ENCODE data around the gene SPTLC2.
A peak's percentile ranks its signal among the peaks of the same experiment; 100 is the strongest.
"Not testable (repeated sequence)": the region's sequence is repeated elsewhere in the genome, so short reads cannot be mapped to it uniquely, and the experiment has no call there.

SPTLC2 gene, protein sequence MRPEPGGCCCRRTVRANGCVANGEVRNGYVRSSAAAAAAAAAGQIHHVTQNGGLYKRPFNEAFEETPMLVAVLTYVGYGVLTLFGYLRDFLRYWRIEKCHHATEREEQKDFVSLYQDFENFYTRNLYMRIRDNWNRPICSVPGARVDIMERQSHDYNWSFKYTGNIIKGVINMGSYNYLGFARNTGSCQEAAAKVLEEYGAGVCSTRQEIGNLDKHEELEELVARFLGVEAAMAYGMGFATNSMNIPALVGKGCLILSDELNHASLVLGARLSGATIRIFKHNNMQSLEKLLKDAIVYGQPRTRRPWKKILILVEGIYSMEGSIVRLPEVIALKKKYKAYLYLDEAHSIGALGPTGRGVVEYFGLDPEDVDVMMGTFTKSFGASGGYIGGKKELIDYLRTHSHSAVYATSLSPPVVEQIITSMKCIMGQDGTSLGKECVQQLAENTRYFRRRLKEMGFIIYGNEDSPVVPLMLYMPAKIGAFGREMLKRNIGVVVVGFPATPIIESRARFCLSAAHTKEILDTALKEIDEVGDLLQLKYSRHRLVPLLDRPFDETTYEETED

DNA sequence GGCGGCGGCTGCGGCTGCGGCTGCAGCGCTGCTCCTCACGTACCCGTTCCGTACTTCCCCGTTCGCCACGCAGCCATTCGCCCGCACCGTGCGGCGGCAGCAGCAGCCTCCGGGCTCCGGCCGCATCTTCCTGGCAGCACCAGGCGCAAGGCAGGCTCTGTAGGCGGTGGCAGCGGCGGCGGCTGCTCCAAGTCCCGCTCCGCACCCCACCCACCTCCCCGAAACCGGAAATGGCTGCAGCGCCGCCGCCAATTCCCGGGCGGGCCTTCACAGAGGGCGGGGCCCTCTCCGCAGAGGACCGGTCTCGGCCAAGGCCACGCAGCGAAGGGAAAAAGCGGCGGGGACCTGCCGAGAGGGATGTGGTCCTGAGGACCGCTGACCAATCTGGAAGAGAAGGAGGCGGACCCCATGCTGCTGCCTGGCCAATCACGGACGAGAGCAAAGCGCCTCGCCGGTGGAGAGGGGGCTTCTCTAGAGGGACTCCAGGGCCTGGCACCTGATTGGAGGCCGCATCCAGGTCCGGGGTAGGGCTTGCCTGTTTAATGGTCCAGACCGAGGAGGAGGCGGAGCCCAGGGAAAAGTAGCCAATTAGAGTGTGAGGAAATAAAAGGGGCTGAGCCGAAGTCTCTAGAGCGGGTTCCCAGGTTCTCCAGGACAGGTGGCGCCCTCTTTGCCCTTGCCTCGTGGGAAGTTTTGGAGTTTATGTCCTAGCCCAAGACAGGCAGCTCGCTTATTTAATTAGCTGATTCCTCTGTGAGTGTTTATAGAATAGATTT is at the start of gene SPTLC2:
TSS of gene SPTLC2 (minus strand) at position 184 of the 776 bp plus-strand sequence. CDS start at position 126, 58 bp downstream.
- DNase-seq (ENCODE audit: low spot score), result peak; percentile 99

DNA sequence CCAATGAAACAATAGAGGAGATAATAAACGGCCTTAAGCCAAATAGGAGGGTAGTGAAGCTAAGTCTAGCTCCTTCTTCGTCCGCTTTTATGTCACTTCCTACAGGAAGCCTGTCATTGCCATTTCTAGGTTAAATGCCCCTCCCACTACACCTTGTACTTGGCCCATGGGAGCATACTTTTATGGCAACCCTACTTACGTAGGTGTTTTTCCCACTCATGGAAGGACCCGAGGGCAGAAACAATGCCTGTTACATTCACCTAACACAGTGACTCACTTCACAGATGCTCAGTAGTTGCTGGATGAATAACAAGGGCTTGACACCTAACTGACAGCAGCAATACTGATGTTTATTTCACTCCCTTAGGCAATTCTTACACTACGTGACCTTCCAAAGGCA is 46.9 kb upstream of the SPTLC2 start:
- DNase-seq (ENCODE audit: low spot score), result no peak

DNA sequence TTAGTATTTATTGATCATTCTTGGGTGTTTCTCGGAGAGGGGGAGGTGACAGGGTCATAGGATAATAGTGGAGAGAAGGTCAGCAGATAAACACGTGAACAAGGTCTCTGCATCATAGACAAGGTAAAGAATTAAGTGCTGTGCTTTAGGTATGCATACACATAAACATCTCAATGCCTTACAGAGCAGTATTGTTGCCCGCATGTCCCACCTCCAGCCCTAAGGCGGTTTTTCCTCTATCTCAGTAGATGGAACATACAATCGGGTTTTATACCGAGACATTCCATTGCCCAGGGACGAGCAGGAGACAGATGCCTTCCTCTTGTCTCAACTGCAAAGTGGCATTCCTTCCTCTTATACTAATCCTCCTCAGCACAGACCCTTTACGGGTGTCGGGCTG is 45.1 kb upstream of the SPTLC2 start:
- not testable (repeated sequence) for DNase-seq (ENCODE audit: low spot score)

DNA sequence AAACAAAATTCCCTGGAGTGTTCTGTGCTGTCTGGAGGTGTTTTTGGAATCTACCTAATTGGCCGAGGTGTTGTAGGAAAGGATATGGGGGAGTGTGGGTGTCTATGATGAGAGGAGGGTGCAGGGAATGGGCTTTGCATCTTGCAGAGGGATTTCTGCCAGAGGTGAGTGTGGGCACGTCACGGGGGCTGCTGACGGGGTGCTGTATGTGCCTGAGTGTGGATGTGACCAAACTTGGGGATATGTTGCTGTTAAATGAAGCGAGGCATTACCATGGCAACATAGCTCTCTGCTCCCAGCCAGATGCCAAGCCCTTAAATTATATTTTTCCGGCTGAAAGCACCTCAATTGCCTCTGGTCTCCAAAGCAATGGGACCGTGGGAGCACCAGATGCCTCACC is 44.3 kb upstream of the SPTLC2 start:
- DNase-seq (ENCODE audit: low spot score), result no peak

DNA sequence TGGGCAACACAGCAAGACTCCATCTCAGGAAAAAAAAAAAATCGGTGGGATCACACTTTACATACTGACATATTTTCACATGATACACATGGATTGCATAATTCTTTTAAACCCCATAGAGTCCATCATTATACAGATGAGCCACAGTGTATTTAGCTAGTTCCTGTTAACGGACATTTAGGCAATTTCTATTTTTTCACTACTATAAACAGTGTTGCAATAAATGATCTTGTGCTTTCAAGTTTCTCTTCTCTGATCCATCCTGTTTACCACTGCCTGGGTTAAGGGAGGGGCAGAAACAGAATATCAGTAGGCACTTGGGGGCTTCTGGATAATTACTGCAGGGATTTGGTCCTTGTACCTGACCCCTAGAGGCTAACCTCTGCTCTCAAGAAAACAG is 43.4 kb upstream of the SPTLC2 start:
- DNase-seq (ENCODE audit: low spot score), result no peak

DNA sequence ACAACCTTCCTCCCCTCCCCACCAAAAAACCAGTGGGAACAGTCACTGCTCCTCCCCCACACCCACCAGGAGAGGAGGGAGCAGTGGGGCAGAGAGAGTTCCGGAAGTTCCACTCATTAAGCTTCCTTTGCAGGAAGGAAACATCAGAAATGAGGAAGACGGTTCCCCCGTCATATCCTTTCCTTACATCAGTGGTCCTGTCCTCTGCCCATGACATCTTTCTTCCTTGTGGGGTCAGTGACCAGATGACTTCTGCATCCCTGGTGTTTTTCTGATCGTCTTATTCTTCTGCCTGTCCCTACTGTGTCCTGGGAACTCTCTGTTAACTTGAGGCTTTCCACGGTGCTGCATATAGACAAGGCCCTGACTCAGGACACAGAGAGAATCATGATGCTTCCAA is 40.8 kb upstream of the SPTLC2 start:
- DNase-seq (ENCODE audit: low spot score), result no peak

DNA sequence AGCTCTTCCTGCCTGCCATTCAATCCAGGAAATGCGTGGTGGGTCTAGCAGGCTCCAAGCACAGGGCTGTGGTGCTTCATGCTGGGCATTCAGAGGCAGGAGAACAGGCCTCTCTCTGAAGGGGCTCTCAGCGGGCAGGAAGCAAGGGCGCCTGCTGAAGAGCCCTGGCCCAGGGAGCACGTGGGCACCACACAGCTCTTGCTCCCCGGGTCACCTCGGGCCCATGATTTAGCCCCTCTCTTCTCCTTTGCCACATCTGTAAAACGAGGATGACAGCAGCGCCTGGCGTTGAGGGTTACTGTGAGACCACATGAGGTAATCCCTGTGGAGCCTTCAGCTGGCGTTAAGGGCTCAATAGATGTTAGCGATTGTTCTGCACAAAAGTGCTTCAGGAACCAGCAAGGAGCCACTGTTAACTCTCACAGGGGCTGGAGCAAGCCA is 37.6 kb upstream of the SPTLC2 start:
- DNase-seq (ENCODE audit: low spot score), result no peak

DNA sequence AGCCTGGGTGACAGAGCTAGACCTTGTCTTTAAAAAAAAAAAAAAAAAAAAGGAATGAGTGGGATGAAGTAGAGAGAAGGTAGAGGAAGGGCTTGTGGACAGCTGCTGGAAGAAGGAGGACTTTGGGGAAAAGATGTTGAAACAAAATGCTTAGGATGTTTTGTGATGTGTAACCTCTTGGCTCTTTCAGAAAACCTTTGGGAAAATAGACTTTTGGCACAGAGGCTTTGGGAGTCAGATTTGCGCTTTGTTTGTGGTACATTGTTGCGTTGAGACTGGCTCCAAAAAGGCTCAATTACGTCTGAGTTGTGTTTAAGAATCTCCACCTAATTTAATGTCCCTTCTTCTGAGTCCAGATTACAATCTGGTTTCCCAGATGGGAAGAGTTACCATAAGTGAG is 32.9 kb upstream of the SPTLC2 start:
- DNase-seq (ENCODE audit: low spot score), result no peak

DNA sequence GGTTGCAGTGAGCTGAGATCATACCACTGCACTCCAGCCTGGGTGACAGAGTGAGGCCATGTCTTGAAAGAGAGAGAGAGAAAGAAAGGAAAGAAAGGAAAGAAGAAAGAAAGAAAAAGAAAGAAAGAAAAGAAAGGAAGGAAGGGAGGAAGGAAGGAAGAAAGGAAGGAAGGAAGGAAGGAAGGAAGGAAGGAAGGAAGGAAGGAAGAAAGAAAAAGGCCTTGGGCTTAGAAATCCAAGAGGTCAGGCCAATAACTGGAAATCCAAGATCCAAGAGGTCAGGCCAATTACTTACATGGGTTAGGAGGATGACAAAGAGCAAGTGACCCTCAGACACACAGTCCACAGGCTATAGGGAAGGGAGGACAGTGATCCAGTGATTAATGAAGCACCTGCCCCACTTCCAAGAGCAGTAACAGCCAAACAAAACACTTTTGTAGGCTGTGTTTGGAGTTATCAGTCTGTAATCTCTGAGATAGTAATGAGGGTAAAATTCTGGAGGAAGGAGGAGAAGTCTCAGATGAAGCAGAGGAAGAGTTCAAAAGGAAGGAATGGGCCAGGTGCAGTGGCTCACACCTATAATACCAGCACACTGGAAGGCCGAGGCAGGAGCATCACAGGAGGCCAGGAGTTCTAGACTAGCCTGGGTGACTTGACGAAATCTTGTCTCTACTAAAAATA is 32.2 kb upstream of the SPTLC2 start:
- no peak for DNase-seq (ENCODE audit: low spot score)

DNA sequence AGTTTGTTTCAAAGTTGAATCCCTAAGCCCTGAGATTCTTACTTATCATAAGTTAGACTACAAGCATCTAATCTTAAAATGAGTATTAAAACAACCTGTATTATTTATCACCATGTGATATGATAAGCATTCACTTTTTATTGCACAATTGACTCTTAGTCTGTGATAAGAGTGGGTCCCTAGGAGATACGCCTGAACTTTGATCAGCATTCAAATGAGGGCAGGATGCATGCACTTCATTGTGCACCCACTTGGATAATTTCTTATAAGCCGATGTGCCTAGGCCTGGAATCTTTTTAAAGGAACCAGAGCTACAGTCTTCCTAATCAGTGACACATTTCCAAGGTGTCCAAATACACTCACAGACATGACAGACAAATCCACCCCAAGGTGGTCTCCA is 31.4 kb upstream of the SPTLC2 start:
- no peak for DNase-seq (ENCODE audit: low spot score)

DNA sequence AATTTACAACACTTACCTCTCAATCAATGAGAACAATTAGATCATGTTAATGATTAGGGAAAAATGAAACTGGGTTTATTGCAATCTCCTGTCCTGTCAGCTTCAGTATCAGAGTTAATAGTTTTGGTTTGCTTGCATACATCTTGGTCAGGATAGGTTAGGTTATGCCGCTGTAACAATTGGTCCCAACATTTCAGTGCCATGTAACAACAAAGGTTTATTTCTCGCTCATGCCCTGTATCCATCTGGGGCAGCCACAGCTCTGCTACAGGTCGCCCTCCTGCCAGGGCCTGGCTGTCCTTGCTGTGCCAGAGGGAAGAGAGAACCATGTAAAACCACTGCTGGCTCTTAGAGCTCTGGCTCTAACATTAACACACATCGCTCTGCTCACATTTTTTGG is 30.5 kb upstream of the SPTLC2 start:
- DNase-seq (ENCODE audit: low spot score), result no peak

DNA sequence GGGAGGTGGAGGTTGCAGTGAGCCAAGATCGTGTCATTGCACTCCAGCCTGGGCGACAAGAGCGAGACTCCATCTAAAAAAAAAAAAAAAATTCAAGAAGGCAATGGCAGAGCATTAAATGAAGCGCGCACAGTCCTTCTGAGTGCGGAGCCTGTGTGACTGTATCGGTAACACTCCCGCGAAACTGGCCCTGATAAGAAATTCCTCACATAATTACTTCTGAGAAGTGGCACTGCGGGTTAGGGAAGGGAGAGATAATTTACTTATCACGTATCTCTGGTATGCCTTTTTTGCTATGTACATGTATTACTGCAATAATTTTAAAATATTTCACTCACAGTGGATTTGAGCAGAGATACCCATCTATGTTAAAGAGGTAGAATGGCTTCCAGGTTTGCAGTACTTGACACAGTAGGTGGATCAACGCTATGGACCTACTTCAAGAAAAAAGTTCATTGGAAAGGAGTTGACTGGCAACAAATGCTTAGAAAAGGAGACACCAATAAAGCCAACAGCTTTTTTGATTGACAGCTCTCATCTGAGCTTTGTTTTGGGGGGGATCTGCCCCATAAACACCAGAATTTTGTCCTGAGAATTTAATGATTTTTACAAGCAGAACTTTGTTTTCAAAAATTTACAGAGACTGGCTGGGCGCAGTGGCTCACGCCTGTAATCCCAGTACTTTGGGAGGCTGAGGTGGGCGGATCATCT is 29.2 kb upstream of the SPTLC2 start:
- DNase-seq (ENCODE audit: low spot score), result no peak

DNA sequence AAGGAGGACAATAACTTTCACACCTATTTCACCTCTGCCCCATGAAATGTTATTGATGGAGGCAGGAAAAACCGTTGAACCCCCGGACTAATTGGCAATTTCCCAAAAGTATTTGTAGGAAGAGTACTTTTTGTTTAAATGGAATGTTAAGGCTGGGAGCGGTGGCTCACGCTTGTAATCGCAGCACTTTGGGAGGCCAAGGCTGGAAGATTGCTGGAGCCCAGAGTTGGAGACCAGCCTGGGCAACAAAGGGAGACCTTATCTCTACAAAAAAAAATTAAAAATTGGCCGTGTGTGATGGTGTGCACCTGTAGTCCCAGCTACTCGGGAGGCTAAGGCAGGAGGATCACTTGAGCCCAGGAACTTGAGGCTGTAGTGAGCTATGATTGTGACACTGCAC is 26.0 kb upstream of the SPTLC2 start:
- DNase-seq (ENCODE audit: low spot score), result no peak

DNA sequence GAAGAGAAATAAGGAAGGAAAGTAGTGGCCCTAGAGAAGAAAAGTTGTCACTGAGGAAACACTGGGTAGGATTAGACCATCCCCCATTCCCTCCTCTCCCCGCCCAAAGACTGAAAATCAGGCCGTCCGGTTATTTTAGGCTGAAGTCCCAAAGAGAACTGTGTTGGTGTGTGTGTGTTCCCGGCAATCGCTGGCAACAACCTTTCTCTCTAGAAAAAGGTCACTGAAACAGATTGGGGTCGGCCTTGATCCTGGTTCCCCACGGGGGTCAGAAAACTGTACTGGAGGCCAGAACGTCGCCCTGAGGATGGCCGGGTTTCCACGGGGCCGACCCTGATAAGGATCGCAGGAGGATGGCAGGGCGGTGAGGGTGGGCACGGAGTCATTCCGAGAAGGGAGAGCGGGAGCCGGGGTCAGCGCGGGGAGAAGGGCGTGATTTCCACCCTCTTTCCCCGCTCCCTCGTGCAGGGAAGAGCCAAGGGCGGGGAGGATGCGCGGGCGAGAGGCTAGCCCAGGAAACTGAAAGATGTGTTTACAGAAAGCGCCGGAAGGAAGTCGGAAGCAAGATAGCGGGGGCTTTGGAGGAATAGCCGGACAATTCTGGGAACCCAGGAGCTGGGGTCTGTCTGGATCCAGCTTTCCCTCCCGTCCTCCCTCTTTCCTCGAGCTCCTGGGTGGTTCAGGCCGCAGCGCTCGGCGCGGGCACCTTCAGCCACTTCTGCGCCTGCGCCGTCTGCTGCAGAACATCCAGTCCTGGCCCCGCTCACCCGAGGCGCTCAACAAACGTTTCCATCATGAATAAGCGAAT is 25.3 kb upstream of the SPTLC2 start:
- DNase-seq (ENCODE audit: low spot score), result no peak

DNA sequence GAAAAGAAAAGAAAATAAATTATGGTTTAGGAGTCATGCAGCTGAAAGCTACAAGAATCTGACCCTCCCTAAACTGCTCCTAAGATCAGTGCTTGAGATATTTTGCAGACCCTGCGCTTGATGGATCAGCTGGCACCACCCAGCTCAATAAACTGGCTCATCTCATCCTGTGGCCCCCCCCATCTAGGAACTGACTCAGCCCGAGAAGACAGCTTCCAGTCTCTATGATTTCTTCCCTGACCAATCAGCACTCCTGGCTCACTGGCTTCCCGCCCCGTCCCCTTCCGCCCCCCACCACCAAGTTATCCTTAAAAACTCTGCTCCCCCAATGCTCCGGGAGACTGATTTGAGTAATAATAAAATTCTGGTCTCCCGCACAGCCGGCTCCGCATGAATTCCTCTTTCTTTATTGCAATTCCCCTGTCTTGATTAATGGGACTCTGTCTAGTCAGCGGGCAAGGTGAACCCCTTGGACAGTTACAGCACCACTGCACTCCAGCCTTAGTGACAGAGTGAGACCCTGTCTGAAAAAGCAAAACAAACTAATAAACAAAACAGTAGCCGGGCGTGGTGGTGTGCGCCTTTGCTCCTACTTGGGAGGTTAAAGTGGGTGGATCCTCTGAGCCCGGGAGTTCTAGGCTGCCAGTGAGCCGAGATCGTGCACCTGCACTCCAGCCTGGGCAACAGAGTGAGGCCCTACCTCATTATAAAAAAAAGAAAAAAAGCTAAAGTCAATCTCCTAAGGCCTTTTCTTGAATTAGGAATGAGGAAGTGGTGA is 24.5 kb upstream of the SPTLC2 start:
- DNase-seq (ENCODE audit: low spot score), result no peak

DNA sequence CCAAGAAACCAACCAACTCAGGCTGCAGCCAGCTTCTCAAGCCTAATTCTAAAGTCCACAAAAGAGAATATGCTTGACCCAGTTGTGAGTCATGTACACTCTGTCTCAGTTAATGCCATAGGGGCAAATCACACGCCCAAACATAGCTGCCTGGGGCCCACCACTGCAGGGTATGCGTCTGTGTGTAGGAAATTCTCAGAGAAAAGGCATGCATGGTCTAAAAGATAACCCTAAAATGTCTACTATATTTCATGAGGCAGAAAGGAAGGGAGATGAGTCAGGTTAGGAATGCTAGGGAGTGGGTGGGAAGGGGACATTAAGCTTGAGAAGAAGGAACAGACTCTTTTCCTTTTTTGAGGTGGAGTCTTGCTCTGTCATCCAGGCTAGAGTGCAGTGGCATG is 22.3 kb upstream of the SPTLC2 start:
- no peak for DNase-seq (ENCODE audit: low spot score)

DNA sequence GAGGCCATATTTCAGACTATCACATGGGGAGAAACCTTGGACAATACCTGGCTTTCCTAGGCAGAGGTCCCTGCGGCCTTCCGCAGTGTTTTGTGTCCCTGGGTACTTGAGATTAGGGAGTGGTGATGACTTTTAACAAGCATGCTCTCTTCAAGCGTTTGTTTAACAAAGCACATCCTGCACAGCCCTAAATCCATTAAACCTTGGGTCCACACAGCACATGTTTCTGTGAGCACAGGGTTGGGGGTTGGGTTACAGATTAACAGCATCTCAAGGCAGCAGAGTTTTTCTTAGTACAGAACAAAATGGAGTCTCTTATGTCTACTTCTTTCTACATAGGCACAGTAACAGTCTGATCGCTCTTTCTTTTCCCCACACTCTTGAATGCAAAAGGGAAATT is 19.4 kb upstream of the SPTLC2 start:
- DNase-seq (ENCODE audit: low spot score), result not testable (repeated sequence)

DNA sequence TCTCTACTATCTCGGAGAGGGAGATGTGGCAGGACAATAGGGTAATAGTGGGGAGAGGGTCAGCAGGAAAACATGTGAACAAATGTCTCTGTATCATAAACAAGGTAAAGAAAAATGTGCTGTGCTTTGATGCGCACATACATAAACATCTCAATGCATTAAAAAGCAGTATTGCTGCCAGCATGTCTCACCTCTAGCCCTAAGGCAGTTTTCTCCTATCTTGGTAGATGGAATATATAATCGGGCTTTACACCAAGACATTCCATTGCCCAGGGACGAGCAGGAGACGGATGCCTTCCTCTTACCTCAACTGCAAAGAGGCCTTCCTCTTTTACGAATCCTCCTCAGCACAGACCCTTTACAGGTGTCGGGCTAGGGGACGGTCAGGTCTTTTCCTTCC is 19.0 kb upstream of the SPTLC2 start:
- DNase-seq (ENCODE audit: low spot score), result not testable (repeated sequence)

DNA sequence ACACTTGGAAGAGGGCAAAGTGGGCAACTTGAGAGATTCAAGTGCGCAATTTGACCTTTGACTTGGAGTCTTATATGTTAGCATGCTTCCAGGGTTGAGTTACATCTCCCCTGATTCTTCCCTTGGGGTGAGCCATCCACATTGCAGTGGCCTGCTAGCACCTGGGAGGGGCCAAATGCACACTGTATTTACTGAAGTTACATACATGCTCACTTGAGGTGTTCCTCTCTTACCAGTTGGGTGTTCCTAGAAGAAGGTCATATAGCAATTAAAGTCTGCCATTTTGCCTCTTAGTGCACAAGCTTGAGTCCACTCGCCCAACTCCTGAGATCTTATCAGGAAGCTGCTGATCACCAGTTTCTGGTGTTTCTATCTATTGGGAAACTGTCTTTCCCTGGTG is 13.7 kb upstream of the SPTLC2 start:
- no peak for DNase-seq (ENCODE audit: low spot score)

DNA sequence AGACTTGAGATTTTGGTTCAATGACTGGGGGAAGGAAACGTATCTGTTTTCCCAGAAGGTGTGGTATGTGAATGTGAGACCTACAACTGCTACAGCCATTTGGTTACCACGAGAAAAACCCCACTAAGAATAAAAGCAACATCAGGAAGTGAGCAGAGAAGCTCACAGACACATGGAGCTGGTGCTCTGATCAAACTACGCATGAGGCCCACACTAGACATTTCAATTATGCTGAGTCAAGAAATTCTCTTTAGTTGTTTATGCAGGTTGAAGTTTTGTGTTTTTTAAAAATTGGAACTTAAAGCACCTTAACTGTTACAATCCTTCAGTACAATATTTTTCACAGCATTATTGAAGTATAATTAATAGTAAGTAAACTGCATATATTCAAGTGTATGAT is 8.9 kb upstream of the SPTLC2 start:
- no peak for DNase-seq (ENCODE audit: low spot score)
